Uterus (tissue), 2 donors: ENCODE data around the gene APOA1.

Experiments
- CTCF ChIP-seq, 4 experiments: fragments of 200-600 bp in 2 of 4; fragments of 450-650 bp in 2 of 4; sonication (generic) in 2 of 4; IDR thresholded peaks; one replicate each; pipeline ENCODE4 v1.5.1; 2016 to 2019; ENCODE audit warnings: antibody characterized with exemption in 4 of 4, mild to moderate bottlenecking in 2 of 4, moderate library complexity in 1 of 4
- POLR2A ChIP-seq, 2 donors: fragments of 450-650 bp; IDR thresholded peaks; one replicate each; pipeline ENCODE4 v1.6.1; 2016; ENCODE audit warnings: antibody characterized with exemption in 2 of 2, mild to moderate bottlenecking in 1 of 2, moderate library complexity in 1 of 2

GRCh38 chr11:116819049-116819448 lies 18.4 kb downstream of the APOA1 start:
- TF ChIP-seq CTCF (IDR thresholded peaks at IDR 0.05): no peak
- TF ChIP-seq POLR2A (IDR thresholded peaks at IDR 0.05): no peak
